Measurements from ENCODE around the gene ABCC1.
"Not testable (repeated sequence)": the region's sequence is repeated elsewhere in the genome, so short reads cannot be mapped to it uniquely, and the experiment has no call there.

ABCC1 gene

GRCh38 chr16:16190966-16191365, 241.6 kb downstream of the ABCC1 start:
- H3K4me1 Mint-ChIP-seq, H3K4me3 Mint-ChIP-seq, H3K9me3 Mint-ChIP-seq, H3K27me3 Mint-ChIP-seq, H3K27ac Mint-ChIP-seq, ATAC-seq, DNase-seq: not testable (repeated sequence)

DNA sequence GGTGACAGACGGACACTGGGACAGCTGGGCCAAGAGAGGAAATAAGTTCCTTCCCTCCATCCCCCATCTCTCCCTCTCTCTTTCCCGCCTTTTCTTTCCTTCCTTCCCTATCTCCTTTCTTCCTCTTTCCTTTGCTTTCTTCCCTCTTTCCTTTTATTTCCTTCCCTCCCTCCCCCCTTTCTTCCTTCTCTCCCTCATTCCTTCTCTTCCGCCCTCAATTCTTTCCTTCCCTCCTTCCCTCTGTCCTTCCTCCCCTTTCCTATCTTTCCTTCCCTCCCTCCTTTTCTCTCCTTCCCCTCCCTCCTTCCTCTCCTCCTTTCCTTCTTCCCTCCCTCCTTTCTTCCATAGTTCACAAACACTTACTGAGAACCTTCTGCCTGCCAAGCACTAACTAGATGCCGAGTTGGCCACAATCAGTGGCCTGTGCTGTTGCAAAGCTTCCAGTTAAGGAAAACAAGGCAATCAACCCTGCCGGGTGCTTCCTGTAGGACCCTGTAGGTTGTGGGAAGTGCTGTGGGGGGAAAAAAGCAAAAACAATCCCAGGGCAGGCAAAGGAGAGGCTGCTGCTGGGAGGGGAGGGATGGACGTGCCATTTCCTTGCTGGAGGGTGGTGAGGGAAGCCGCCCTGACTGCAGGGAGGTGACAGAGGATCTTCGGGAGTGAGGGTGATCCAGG, 242.2 kb downstream of the ABCC1 start:
- H3K27ac Mint-ChIP-seq, result peak overlapping the region in 1 of 2 donors; percentile 20
- H3K4me3 Mint-ChIP-seq, result no peak overlapping the region
- H3K27me3 Mint-ChIP-seq, result no peaks in the 10 kb centered on the region
- ATAC-seq (no peak), DNase-seq (no peak)
- H3K9me3 Mint-ChIP-seq, result no peaks in the 10 kb centered on the region
- no peaks in the 10 kb centered on the region for H3K4me1 Mint-ChIP-seq
